ACC112 (cell line): Measurements from ENCODE around the gene RPS6KL1.

Source experiments
- H2AFZ ChIP-seq: fragments of 200-600 bp; sonication (generic); one replicate; pipeline ENCODE4 v1.6.0; 2017; ENCODE audit warnings: antibody characterized with exemption, low read length; ENCODE audit not compliant: unreplicated experiment
- H3K27ac ChIP-seq: fragments of 200-600 bp; sonication (generic); 2 replicates; pipeline ENCODE4 v1.5.1; 2014; ENCODE audit warnings: low read depth, mild to moderate bottlenecking, antibody characterized with exemption, low read length, moderate library complexity
- H3K27me3 ChIP-seq: fragments of 200-600 bp; sonication (generic); 2 replicates; pipeline ENCODE4 v1.6.1; 2014; ENCODE audit warnings: mild to moderate bottlenecking, antibody characterized with exemption, low read length, moderate library complexity, mixed read lengths; ENCODE audit not compliant: insufficient read depth
- H3K36me3 ChIP-seq: fragments of 200-600 bp; sonication (generic); 2 replicates; pipeline ENCODE4 v1.6.1; 2016; ENCODE audit warnings: mild to moderate bottlenecking, antibody characterized with exemption, low read length, moderate library complexity, mixed read lengths; ENCODE audit not compliant: insufficient read depth
- H3K4me1 ChIP-seq: fragments of 200-600 bp; sonication (generic); one replicate; pipeline ENCODE4 v1.6.1; 2016; ENCODE audit warnings: low read length, mixed read lengths; ENCODE audit not compliant: insufficient read depth, unreplicated experiment, control insufficient read depth
- H3K4me3 ChIP-seq: fragments of 200-600 bp; sonication (generic); 2 replicates; pipeline ENCODE4 v1.5.1; 2014; ENCODE audit warnings: mild to moderate bottlenecking, low read depth, low read length
- H3K79me2 ChIP-seq: fragments of 200-600 bp; sonication (generic); one replicate; pipeline ENCODE4 v1.6.0; 2016; ENCODE audit warnings: low read length; ENCODE audit not compliant: control insufficient read depth, unreplicated experiment, insufficient read depth

Gene RPS6KL1

DNA sequence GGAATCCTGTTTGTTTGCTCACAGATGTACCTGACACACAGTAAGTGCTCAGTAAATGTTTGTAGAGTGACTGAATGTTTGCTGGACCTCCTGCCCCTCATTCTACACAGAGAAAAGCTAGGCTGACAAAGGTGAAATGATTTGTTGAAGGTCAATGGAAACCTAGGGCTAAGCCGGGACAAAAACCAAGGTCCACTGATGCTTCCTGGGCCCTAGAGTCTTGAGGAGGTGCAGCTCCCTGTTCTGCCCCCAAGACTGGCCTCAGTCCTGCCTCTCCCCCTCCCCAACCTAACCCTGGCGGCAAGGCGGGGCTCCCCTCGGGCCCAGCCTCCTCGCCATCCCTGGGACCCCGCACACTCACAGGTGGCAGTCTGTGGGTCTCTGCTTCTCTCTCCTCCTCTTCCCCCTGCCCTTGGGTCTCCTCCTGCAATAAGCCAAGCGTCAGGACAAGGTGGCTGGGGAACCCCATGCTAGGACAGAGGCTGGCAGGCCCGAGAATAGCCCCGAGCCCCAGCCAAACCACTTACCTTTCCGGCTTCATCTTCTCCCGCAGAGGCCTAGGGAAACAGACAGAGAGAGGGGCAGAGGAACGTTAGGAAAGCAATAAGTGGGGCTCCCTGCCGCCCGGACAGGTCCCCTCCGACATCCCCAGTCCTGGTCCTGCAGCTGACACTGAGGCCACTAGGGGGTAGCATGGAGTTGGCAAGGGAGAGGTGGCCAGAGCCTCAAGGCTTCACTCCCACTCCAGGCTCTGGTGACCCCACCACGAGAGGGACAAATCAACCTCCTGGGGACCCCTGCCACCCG lies 23.0 kb upstream of the RPS6KL1 start:
- H3K4me1 ChIP-seq, result peaks cover 12% of the 10 kb centered on the region
- no peaks in the 10 kb centered on the region for H3K79me2 ChIP-seq
- H3K27me3 ChIP-seq, result no peaks in the 10 kb centered on the region
- H3K36me3 ChIP-seq, result no peaks in the 10 kb centered on the region
- peak overlapping the region; percentile 67 for H2AFZ ChIP-seq
- no peak overlapping the region for H3K4me3 ChIP-seq
- no peak overlapping the region for H3K27ac ChIP-seq

- Histone ChIP-seq H3K4me1 (peaks cover 15% of the 10 kb centered on the region), H3K27ac (no peak overlapping the region), H2AFZ (no peak overlapping the region), H3K79me2 (no peaks in the 10 kb centered on the region), H3K27me3 (no peaks in the 10 kb centered on the region), H3K4me3 (no peak overlapping the region), H3K36me3 (no peaks in the 10 kb centered on the region)
These were observed 22.3 kb upstream of the RPS6KL1 start for GRCh38 chr14:74945261-74945851.

- H2AFZ ChIP-seq, result no peak overlapping the region
- no peak overlapping the region for H3K4me3 ChIP-seq
- no peak overlapping the region for H3K27ac ChIP-seq
- H3K36me3 ChIP-seq, result no peaks in the 10 kb centered on the region
- no peaks in the 10 kb centered on the region for H3K79me2 ChIP-seq
- H3K4me1 ChIP-seq, result peaks cover 30% of the 10 kb centered on the region
- no peaks in the 10 kb centered on the region for H3K27me3 ChIP-seq
These were observed 19.5 kb upstream of the RPS6KL1 start for GRCh38 chr14:74942608-74943007.

GRCh38 chr14:74942181-74942580 lies 19.1 kb upstream of the RPS6KL1 start:
- H2AFZ ChIP-seq, result no peak overlapping the region
- no peaks in the 10 kb centered on the region for H3K79me2 ChIP-seq
- H3K4me3 ChIP-seq, result no peak overlapping the region
- H3K4me1 ChIP-seq, result peaks cover 30% of the 10 kb centered on the region
- H3K27me3 ChIP-seq, result no peaks in the 10 kb centered on the region
- no peaks in the 10 kb centered on the region for H3K36me3 ChIP-seq
- no peak overlapping the region for H3K27ac ChIP-seq

DNA sequence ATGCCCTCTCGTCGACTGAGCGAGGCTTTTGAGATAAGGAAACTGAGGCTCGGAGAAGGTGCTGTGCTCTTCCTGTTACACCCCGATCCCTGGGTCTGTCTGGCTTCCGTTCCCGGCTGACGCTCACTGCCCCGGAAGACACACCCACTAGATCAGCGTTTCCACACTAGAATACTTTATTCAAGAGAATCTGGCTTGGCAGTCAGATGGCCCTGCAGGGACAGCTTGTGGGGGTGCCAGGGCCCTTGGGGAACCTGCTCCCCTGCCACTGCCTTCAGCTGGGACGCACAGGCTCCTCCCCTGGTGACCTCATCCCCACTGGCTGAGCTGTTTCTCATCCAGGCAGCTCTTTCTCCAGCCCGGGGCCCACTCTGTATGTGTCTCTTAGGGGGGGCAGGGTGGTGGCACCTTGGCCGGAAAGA lies 18.6 kb upstream of the RPS6KL1 start:
- Histone ChIP-seq H2AFZ (no peak overlapping the region), H3K4me3 (no peak overlapping the region), H3K79me2 (no peaks in the 10 kb centered on the region), H3K27ac (no peak overlapping the region), H3K4me1 (peaks cover 30% of the 10 kb centered on the region), H3K27me3 (no peaks in the 10 kb centered on the region), H3K36me3 (no peaks in the 10 kb centered on the region)

DNA sequence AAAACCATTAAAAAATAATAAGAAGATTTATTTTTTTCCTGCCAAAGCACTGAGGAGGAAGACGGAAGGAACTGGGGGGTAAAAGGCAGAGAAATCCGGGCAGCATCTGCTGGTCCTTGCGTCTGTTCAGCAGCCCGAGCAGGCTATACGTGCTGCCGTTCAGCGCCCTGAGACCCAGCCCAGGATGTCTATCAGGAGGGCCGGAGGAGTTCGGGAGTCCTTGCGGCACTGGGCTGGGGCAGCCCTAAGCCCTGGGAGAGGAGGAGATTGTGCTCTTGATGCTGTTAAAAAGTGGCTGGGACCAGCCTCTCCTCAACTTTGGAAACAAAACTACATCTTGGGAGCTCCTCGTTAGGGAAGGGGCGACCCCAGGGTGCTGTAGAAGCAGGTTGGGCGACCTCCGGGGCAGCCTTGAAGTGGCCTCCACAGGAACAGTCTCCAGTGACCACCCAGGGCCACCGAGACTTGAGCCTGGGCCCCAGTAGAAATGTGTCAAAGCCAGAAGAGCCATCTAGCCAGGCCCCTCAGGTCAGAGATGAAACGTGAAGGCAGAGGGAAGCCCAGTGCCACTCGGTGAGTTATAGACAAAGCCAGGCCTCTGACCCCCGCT lies 18.0 kb upstream of the RPS6KL1 start:
- H2AFZ ChIP-seq, result no peak overlapping the region
- H3K4me1 ChIP-seq, result peaks cover 30% of the 10 kb centered on the region
- H3K4me3 ChIP-seq, result no peak overlapping the region

DNA sequence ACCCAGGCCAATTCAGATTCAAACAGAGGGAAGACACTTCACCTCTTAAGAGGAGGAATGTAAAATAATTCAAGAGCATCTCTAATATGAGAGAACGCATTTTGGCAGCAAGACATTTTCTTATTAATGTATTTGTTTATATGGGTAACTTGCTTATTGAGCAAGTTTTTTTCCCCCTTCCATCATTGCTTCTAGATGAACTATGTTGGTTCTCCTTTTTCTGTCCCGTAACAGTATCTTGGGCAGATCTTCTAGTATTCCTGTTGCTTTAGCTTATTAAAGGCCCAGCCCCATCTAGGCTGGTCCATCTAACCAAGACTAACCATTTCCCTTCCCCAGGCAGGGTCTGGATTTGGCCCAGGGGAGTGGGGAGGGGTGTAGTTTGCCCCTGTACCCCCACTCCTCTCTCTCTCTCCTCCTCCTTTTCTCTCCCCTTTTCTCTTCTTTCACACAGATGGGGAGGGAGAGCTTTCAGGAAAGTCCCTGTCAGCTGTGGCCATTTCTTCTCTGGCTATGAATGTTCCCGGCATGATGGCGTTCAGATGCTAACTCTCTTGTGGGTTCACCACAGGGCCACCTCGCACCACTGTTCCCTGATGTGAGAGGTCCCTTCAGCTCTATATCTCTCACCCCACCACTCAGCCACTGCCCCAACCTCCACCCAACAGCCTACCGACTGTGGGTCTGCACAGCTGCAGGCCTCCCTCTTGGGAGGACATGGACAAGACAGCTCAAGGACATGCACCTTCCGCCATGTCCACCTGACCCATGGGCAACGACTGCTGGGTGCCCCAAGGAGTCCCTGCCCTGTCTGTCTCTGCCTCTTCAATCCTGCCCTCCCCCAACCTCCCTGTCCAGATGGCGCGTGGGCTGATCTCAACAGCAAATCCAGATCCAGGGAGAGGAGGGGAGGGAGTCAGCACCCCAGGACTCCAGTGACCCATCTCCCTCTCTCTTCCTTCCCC lies 15.8 kb upstream of the RPS6KL1 start:
- Histone ChIP-seq H2AFZ (no peak overlapping the region), H3K36me3 (no peaks in the 10 kb centered on the region), H3K27ac (no peak overlapping the region), H3K4me1 (peaks cover 30% of the 10 kb centered on the region), H3K27me3 (no peaks in the 10 kb centered on the region), H3K79me2 (no peaks in the 10 kb centered on the region), H3K4me3 (no peak overlapping the region)

More for the DNA sequence above, 18.0 kb upstream of the RPS6KL1 start:
- H3K27ac ChIP-seq, result no peak overlapping the region
- no peaks in the 10 kb centered on the region for H3K79me2 ChIP-seq
- no peaks in the 10 kb centered on the region for H3K27me3 ChIP-seq
- H3K36me3 ChIP-seq, result no peaks in the 10 kb centered on the region

DNA sequence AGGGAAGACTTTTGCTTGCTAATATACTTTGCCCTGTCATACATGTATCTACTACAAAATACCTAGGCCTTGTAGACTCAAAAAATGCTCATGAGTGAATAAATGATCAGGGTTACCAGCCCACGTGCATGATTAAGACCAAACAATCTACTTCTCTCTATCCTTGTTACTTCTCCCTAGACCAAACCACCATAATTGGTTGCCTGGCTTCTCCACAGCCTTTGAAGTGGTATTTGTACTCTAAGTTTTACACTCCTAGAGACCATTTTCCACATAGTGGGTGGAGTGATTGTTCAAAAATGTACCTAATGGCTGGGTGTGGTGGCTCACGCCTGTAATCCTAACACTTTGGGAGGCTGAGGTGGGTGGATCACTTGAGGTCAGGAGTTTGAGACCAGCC lies 14.1 kb upstream of the RPS6KL1 start:
- H3K79me2 ChIP-seq, result no peaks in the 10 kb centered on the region
- no peak overlapping the region for H2AFZ ChIP-seq
- H3K36me3 ChIP-seq, result no peaks in the 10 kb centered on the region
- no peaks in the 10 kb centered on the region for H3K27me3 ChIP-seq
- H3K27ac ChIP-seq, result no peak overlapping the region
- H3K4me1 ChIP-seq, result peaks cover 35% of the 10 kb centered on the region
- no peak overlapping the region for H3K4me3 ChIP-seq

- Histone ChIP-seq H3K79me2 (no peaks in the 10 kb centered on the region), H3K27me3 (no peaks in the 10 kb centered on the region), H2AFZ (no peak overlapping the region), H3K36me3 (no peaks in the 10 kb centered on the region), H3K4me3 (no peak overlapping the region), H3K4me1 (peaks cover 31% of the 10 kb centered on the region), H3K27ac (no peak overlapping the region)
These were observed 13.7 kb upstream of the RPS6KL1 start for GRCh38 chr14:74936731-74937130.

DNA sequence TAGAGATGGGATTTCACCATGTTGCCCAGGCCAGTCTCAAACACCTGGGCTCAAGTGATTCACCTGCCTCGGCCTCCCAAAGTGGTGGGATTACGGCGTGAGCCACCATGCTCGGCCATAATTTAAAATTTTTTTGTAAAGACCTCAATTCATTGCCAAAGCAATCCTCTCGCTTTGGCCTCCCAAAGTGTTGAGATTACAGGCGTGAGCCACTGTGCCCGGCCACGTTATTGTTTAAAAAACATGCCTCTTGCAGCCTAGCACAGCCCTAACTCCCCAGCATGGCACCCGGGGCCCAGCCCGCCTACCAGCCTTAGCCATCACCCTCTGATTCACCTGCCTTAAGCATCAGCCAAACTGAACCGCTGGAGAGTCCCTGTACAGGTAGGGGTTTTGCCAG lies 13.1 kb upstream of the RPS6KL1 start:
- Histone ChIP-seq H3K27ac (no peak overlapping the region), H3K27me3 (no peaks in the 10 kb centered on the region), H3K4me3 (no peak overlapping the region), H3K4me1 (peaks cover 25% of the 10 kb centered on the region), H3K36me3 (no peaks in the 10 kb centered on the region), H3K79me2 (no peaks in the 10 kb centered on the region), H2AFZ (no peak overlapping the region)
